ACC112 (cell line): ENCODE data around the gene NHERF2.

Experiments used
- H2AFZ ChIP-seq: fragments of 200-600 bp; sonication (generic); one replicate; pipeline ENCODE4 v1.6.0; 2017; ENCODE audit warnings: antibody characterized with exemption, low read length; ENCODE audit not compliant: unreplicated experiment
- H3K27ac ChIP-seq: fragments of 200-600 bp; sonication (generic); 2 replicates; pipeline ENCODE4 v1.5.1; 2014; ENCODE audit warnings: low read depth, mild to moderate bottlenecking, antibody characterized with exemption, low read length, moderate library complexity
- H3K27me3 ChIP-seq: fragments of 200-600 bp; sonication (generic); 2 replicates; pipeline ENCODE4 v1.6.1; 2014; ENCODE audit warnings: mild to moderate bottlenecking, antibody characterized with exemption, low read length, moderate library complexity, mixed read lengths; ENCODE audit not compliant: insufficient read depth
- H3K36me3 ChIP-seq: fragments of 200-600 bp; sonication (generic); 2 replicates; pipeline ENCODE4 v1.6.1; 2016; ENCODE audit warnings: mild to moderate bottlenecking, antibody characterized with exemption, low read length, moderate library complexity, mixed read lengths; ENCODE audit not compliant: insufficient read depth
- H3K4me1 ChIP-seq: fragments of 200-600 bp; sonication (generic); one replicate; pipeline ENCODE4 v1.6.1; 2016; ENCODE audit warnings: low read length, mixed read lengths; ENCODE audit not compliant: insufficient read depth, unreplicated experiment, control insufficient read depth
- H3K4me3 ChIP-seq: fragments of 200-600 bp; sonication (generic); 2 replicates; pipeline ENCODE4 v1.5.1; 2014; ENCODE audit warnings: mild to moderate bottlenecking, low read depth, low read length
- H3K79me2 ChIP-seq: fragments of 200-600 bp; sonication (generic); one replicate; pipeline ENCODE4 v1.6.0; 2016; ENCODE audit warnings: low read length; ENCODE audit not compliant: control insufficient read depth, unreplicated experiment, insufficient read depth

Gene NHERF2

GRCh38 chr16:2078691-2079090, 52.0 kb downstream of the NHERF2 start:
- H2AFZ ChIP-seq: no peak overlapping the region
- no peaks in the 10 kb centered on the region for H3K79me2 ChIP-seq
- H3K4me1 ChIP-seq: no peaks in the 10 kb centered on the region
- no peak overlapping the region for H3K4me3 ChIP-seq
- H3K27me3 ChIP-seq: no peaks in the 10 kb centered on the region
- no peak overlapping the region for H3K27ac ChIP-seq
- no peaks in the 10 kb centered on the region; the same call in 1 of the 2 replicates for H3K36me3 ChIP-seq

- no peaks in the 10 kb centered on the region for H3K27me3 ChIP-seq
- H3K27ac ChIP-seq: no peak overlapping the region
- H2AFZ ChIP-seq: no peak overlapping the region
- no peaks in the 10 kb centered on the region for H3K4me1 ChIP-seq
- H3K4me3 ChIP-seq: no peak overlapping the region
- H3K36me3 ChIP-seq: no peaks in the 10 kb centered on the region
- no peaks in the 10 kb centered on the region for H3K79me2 ChIP-seq
Observed at GRCh38 chr16:2079311-2079800, 52.7 kb downstream of the NHERF2 start.

- H3K27me3 ChIP-seq: no peaks in the 10 kb centered on the region
- no peaks in the 10 kb centered on the region for H3K4me1 ChIP-seq
- H3K79me2 ChIP-seq: no peaks in the 10 kb centered on the region
- no peak overlapping the region for H2AFZ ChIP-seq
- no peak overlapping the region for H3K4me3 ChIP-seq
- no peaks in the 10 kb centered on the region for H3K36me3 ChIP-seq
- no peak overlapping the region for H3K27ac ChIP-seq
Observed at GRCh38 chr16:2079991-2080390, 53.3 kb downstream of the NHERF2 start.

DNA sequence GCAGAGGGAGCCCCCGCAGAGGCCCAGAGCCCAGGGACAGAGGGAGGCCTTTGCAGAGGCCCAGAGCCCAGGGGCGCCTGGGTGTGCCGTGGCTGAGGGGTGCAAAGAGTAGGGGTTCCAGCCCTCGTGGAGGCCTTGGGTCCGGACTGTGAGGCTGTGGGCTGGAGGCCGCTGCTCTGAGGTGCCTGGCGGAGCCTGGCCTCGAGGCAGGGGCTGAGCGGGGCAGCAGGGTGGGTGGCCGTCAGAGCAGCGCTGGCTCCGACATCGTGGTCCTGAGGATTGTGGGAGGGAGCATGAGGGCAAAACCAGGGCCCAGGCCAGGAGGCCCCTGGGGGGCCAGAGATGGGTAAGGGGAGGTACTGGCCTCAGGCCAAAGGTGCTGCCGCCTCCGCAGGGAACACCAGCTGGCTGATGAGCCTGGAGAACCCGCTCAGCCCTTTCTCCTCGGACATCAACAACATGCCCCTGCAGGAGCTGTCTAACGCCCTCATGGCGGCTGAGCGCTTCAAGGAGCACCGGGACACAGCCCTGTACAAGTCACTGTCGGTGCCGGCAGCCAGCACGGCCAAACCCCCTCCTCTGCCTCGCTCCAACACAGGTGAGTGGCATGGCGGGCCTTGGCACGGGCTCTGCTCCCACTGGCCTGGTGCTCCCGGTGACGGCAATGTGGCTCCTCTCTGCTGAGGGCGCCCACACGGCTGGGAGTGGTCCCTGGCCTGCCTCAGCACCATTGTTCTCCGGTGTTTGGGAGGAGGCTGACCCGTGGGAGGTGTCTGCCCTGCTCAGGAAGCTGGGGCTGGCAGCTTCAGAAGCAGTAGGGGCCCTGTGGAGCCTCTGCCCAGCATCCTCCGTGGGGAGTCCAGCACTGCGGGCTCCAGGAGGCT, 54.7 kb downstream of the NHERF2 start:
- no peaks in the 10 kb centered on the region for H3K27me3 ChIP-seq
- no peak overlapping the region for H3K4me3 ChIP-seq
- H3K36me3 ChIP-seq: no peaks in the 10 kb centered on the region
- no peak overlapping the region for H3K27ac ChIP-seq
- no peaks in the 10 kb centered on the region for H3K4me1 ChIP-seq
- no peaks in the 10 kb centered on the region for H3K79me2 ChIP-seq
- H2AFZ ChIP-seq: no peak overlapping the region

GRCh38 chr16:2082171-2082982, 55.7 kb downstream of the NHERF2 start:
- Histone ChIP-seq H2AFZ (no peak overlapping the region), H3K4me3 (no peak overlapping the region), H3K79me2 (no peaks in the 10 kb centered on the region), H3K4me1 (no peaks in the 10 kb centered on the region), H3K36me3 (no peaks in the 10 kb centered on the region), H3K27me3 (no peaks in the 10 kb centered on the region), H3K27ac (no peak overlapping the region)

GRCh38 chr16:2082983-2083364, 56.3 kb downstream of the NHERF2 start:
- no peaks in the 10 kb centered on the region for H3K27me3 ChIP-seq

GRCh38 chr16:2083409-2083808, 56.7 kb downstream of the NHERF2 start:
- Histone ChIP-seq H3K36me3 (no peaks in the 10 kb centered on the region), H3K27ac (no peak overlapping the region), H3K27me3 (no peaks in the 10 kb centered on the region), H3K79me2 (no peaks in the 10 kb centered on the region), H2AFZ (no peak overlapping the region), H3K4me1 (no peaks in the 10 kb centered on the region), H3K4me3 (no peak overlapping the region)

More at GRCh38 chr16:2082983-2083364, 56.3 kb downstream of the NHERF2 start:
- Histone ChIP-seq H2AFZ (no peak overlapping the region), H3K27ac (no peak overlapping the region), H3K79me2 (no peaks in the 10 kb centered on the region), H3K36me3 (no peaks in the 10 kb centered on the region), H3K4me1 (no peaks in the 10 kb centered on the region), H3K4me3 (no peak overlapping the region)

DNA sequence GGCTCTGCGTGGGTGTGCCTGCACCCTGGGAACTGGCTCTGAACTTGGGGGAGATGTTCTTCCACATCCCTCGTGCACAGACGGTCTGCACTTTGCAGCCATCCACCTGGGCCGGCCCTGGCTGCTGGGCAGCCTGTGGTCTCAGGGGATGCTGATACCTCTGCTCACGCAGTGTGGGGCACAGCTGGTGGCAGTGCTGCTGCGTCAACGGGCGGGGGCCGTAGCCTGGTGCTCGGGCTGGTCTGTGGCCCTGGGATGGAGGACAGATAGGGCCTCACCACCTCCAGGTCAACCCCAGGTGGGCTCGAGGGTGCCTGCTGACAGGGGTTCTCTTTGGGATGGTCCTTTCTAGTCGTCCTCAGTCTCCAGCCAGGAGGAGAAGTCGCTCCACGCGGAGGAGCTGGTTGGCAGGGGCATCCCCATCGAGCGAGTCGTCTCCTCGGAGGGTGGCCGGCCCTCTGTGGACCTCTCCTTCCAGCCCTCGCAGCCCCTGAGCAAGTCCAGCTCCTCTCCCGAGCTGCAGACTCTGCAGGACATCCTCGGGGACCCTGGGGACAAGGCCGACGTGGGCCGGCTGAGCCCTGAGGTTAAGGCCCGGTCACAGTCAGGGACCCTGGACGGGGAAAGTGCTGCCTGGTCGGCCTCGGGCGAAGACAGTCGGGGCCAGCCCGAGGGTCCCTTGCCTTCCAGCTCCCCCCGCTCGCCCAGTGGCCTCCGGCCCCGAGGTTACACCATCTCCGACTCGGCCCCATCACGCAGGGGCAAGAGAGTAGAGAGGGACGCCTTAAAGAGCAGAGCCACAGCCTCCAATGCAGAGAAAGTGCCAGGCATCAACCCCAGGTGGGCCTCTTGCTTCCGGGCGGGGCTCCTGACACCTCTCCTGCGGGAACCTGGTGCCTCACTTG, 57.4 kb downstream of the NHERF2 start:
- Histone ChIP-seq H3K36me3 (no peaks in the 10 kb centered on the region), H3K4me1 (no peaks in the 10 kb centered on the region), H3K27ac (no peak overlapping the region), H2AFZ (no peak overlapping the region), H3K79me2 (no peaks in the 10 kb centered on the region), H3K27me3 (no peaks in the 10 kb centered on the region), H3K4me3 (no peak overlapping the region)

GRCh38 chr16:2084895-2085625, 58.4 kb downstream of the NHERF2 start:
- Histone ChIP-seq H3K27me3 (no peaks in the 10 kb centered on the region), H2AFZ (no peak overlapping the region), H3K79me2 (no peaks in the 10 kb centered on the region), H3K36me3 (peaks cover 2% of the 10 kb centered on the region; the same call in 1 of the 2 replicates), H3K4me1 (no peaks in the 10 kb centered on the region), H3K27ac (no peak overlapping the region), H3K4me3 (no peak overlapping the region)
